ENCODE measurements around the gene EPS8. TPM values are rescaled to one million over a fixed set of nuclear protein-coding genes. Genes with fewer than 3 reads are reported as not detected.

Gene EPS8
- total RNA-seq, 2 donors from 2014 or later, result 6.7 to 8.1 TPM

- H3K4me1 ChIP-seq (ENCODE audit: control insufficient read depth, insufficient read depth, low read length), result peaks cover 10% of the 10 kb centered on the region
- 93 to 100% methylated on average over 1 to 8 of the region's 8 CpGs for WGBS, 2 experiments (ENCODE audit: insufficient coverage in 1 of 2, insufficient read length in 1 of 2)
- H3K27me3 Mint-ChIP-seq (ENCODE audit: insufficient read depth), result peaks cover 13% of the 10 kb centered on the region
- no peak overlapping the region for H3K9ac ChIP-seq (ENCODE audit: extremely low read depth, low read length, poor library complexity, severe bottlenecking)
- no peaks in the 10 kb centered on the region for H3K9me3 ChIP-seq (ENCODE audit: control insufficient read depth, low read length)
- H3K36me3 Mint-ChIP-seq (ENCODE audit: low read depth), result no peaks in the 10 kb centered on the region
- no peak overlapping the region for H3K27ac Mint-ChIP-seq
- no peak overlapping the region for H3K4me3 ChIP-seq (ENCODE audit: low read length)
- no peak overlapping the region for H3K27ac ChIP-seq (ENCODE audit: low read depth, low read length)
- peaks cover 18% of the 10 kb centered on the region for H3K27me3 ChIP-seq (ENCODE audit: control insufficient read depth, insufficient read depth, low read length, poor library complexity, severe bottlenecking)
- no peaks in the 10 kb centered on the region for H3K9me3 Mint-ChIP-seq
- H3K36me3 ChIP-seq (ENCODE audit: control insufficient read depth, insufficient read depth, low read length), result no peaks in the 10 kb centered on the region
- no peak for DNase-seq
- H3K4me1 Mint-ChIP-seq, result peaks cover 17% of the 10 kb centered on the region
- no peak overlapping the region for H3K4me3 Mint-ChIP-seq
- TF ChIP-seq CTCF (conservative IDR thresholded peaks at IDR 0.05), result no peak
Measured at GRCh38 chr12:15782667-15783066, 6.5 kb downstream of the EPS8 start.

GRCh38 chr12:15779925-15780324, 9.3 kb downstream of the EPS8 start:
- WGBS, 2 experiments (ENCODE audit: insufficient coverage in 1 of 2, insufficient read length in 1 of 2), result 0 to 45% methylated on average over 1 to 2 of the region's 2 CpGs
- Mint-ChIP-seq H3K4me3 (no peak overlapping the region), H3K27me3 (ENCODE audit: insufficient read depth) (no peaks in the 10 kb centered on the region), H3K4me1 (peaks cover 17% of the 10 kb centered on the region), H3K27ac (no peak overlapping the region), H3K36me3 (ENCODE audit: low read depth) (no peaks in the 10 kb centered on the region), H3K9me3 (no peaks in the 10 kb centered on the region)
- TF ChIP-seq CTCF (conservative IDR thresholded peaks at IDR 0.05), result no peak
- Histone ChIP-seq H3K4me1 (ENCODE audit: control insufficient read depth, insufficient read depth, low read length) (peaks cover 10% of the 10 kb centered on the region), H3K27ac (ENCODE audit: low read depth, low read length) (no peak overlapping the region), H3K9ac (ENCODE audit: extremely low read depth, low read length, poor library complexity, severe bottlenecking) (no peak overlapping the region), H3K27me3 (ENCODE audit: control insufficient read depth, insufficient read depth, low read length, poor library complexity, severe bottlenecking) (no peaks in the 10 kb centered on the region), H3K9me3 (ENCODE audit: control insufficient read depth, low read length) (no peaks in the 10 kb centered on the region), H3K4me3 (ENCODE audit: low read length) (no peak overlapping the region), H3K36me3 (ENCODE audit: control insufficient read depth, insufficient read depth, low read length) (no peaks in the 10 kb centered on the region)
- no peak for DNase-seq

- Mint-ChIP-seq H3K9me3 (no peaks in the 10 kb centered on the region), H3K36me3 (ENCODE audit: low read depth) (no peaks in the 10 kb centered on the region), H3K27ac (no peak overlapping the region), H3K4me3 (no peak overlapping the region), H3K4me1 (peaks cover 17% of the 10 kb centered on the region), H3K27me3 (ENCODE audit: insufficient read depth) (no peaks in the 10 kb centered on the region)
- H3K27ac ChIP-seq (ENCODE audit: low read depth, low read length), result no peak overlapping the region
- no peak for DNase-seq
- no peaks in the 10 kb centered on the region for H3K27me3 ChIP-seq (ENCODE audit: control insufficient read depth, insufficient read depth, low read length, poor library complexity, severe bottlenecking)
- H3K4me3 ChIP-seq (ENCODE audit: low read length), result no peak overlapping the region
- peaks cover 10% of the 10 kb centered on the region for H3K4me1 ChIP-seq (ENCODE audit: control insufficient read depth, insufficient read depth, low read length)
- 90% methylated on average over 2 to 3 of the region's 3 CpGs for WGBS, 2 experiments (ENCODE audit: insufficient coverage in 1 of 2, insufficient read length in 1 of 2)
- H3K36me3 ChIP-seq (ENCODE audit: control insufficient read depth, insufficient read depth, low read length), result no peaks in the 10 kb centered on the region
- H3K9me3 ChIP-seq (ENCODE audit: control insufficient read depth, low read length), result no peaks in the 10 kb centered on the region
- TF ChIP-seq CTCF (conservative IDR thresholded peaks at IDR 0.05), result no peak
- no peak overlapping the region for H3K9ac ChIP-seq (ENCODE audit: extremely low read depth, low read length, poor library complexity, severe bottlenecking)
Measured at GRCh38 chr12:15778126-15778525, 11.1 kb downstream of the EPS8 start.

Data from endodermal cell (in vitro differentiated cells).